ENCODE measurements around the gene ZBP1.

Gene ZBP1

DNA sequence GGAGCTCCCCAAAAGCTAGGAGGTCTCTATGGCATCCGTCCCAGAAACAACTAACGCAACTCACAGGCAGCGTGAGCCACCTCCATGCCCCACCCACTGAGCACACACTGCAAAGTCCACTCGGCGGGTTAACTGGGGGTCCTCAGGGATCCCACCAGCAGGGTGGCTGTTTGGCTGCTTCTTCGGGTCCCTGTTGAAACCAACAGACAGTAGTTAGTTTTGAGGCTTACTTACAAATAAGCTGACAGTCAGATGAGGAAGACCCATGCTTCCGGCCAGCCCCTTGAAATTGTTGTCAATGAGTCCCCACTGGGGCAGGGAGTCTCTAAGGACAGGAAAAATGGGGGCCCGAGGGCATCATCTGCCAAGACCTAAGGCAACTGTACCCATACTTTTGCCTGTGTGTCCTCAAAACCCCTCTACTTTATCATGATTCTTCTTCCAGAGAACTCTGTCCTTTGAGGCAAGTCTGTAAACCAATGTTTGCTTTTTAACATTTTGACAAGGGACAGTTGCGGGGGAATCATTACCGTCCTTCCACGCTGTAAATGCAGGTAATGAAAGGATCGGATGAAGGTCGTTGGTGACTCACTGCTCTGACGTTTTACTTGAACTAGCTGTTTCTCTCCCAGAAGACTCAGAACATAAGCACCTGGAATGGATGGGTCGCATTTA lies 61.5 kb downstream of the ZBP1 start:
- DNase-seq (ENCODE audit: low read depth in 2 of 2): no peak

DNA sequence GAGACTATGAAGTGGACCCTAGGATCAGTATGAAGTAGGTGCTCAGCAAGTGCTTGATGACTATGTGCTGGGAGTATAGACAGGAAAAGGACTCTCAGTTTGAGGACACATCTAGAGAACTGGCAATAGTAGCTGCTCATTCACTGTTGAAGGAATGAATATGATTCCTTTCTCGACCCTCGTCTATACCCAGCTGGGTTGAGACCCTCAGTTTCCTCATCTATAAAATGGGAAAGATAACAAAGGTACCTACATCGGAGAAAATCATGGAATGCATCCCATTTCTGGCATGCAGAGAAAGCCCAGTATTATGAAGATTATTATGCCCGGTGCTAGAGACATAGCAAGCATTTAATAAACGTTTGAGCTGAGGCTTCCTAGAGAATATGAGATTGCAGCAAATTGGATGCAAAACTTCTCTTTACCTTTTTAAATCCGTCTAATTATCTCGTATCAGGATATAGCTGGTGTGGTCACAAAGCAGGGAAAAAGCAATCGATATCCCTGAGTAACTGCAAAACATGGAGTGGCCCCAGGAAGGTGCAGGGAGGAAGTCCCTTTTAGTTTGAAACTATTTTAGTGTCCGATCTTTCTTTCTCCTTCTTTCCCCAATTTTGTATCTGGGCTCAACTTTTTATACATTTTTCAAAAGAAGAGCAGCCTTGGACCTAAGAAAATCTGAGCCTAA lies 62.2 kb downstream of the ZBP1 start:
- no peak for DNase-seq (ENCODE audit: low read depth in 2 of 2)

DNA sequence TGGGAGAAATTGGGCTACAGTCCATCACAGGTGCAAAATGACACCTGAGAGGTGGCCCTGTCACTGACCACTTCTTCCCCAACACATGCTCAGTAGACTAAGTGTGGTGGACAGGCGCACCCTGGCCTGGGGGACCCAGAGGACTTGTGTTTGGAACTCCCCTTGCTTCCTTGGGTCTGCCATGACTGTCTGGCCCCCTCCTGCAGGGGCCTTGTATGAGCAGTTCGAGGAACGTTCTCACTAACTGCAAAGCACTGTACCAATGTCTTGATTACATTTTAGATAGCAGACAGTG lies 63.3 kb downstream of the ZBP1 start:
- no peak for DNase-seq (ENCODE audit: low read depth in 2 of 2)

DNA sequence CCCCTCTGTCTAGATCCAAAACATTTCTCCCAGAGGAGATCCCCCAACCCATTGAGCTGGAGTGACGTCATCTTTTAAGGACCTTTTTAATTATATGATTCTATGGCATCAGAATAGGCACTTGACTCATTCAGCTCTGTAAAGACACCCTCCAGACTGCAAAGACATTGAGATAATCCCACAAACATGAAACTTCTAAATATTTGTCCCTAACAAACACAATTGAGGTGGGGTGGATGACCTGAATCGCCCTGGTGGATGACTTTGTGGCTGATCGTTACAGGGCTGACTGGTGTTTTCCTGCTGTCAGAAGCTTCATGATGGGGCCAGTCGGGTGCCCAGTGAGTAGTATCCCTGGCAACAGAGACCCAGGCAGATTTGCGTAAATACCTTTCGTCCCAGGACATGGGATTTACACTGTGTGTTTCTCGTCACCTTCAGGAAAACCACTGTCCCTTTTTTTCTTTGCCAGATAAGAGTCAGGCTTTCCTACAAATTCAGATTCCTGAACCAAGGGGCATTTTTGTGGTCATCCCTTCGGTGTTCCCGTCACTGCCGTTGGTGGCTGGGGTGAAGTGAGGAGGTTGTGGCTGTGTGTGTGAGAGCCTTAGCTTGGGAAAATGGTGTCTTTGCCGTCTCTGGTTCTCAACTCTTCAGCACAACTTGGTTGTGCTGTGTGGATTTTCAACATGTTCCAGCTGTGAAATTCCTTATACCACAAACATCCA lies 64.6 kb downstream of the ZBP1 start:
- no peak for DNase-seq (ENCODE audit: low read depth in 2 of 2)

Data from stimulated activated CD4-positive, alpha-beta T cell treated with anti-CD3 and anti-CD28 coated beads, Interleukin-4, amount 100 ng/mL, for 48 hours (primary cell).